Activated CD4-positive, alpha-beta T cell treated with anti-CD3 and anti-CD28 coated beads, Interleukin-2, amount 10 ng/mL, durations not matched to agents 7 days and 5 days (primary cell): ENCODE results near the gene KRTAP3-2. TPM values are rescaled to one million over a fixed set of nuclear protein-coding genes. Genes with fewer than 3 reads are reported as not detected.

Source experiments
- CTCF ChIA-PET: fragments of 350-600 bp; sonication (Branson Sonifier 250); formaldehyde crosslinking; loops from one replicate; lab custom pipeline; 2021; ENCODE audit warnings: antibody characterized with exemption; lab: Charles Lee
- POLR2A ChIA-PET: fragments of 350-600 bp; sonication (Branson Sonifier 250); formaldehyde crosslinking; loops from one replicate; lab custom pipeline; 2021; ENCODE audit warnings: antibody characterized with exemption; lab: Charles Lee
- DNase-seq: peaks from one replicate; pipeline ENCODE4 v3.0.0-alpha.2; 2020
- H3K27ac Mint-ChIP-seq: one replicate; pipeline ENCODE4 v1.8.0; 2021; ENCODE audit warnings: mild to moderate bottlenecking, moderate library complexity, mixed read lengths
- H3K27me3 Mint-ChIP-seq: one replicate; pipeline ENCODE4 v1.8.0; 2021; ENCODE audit warnings: mixed read lengths
- H3K36me3 Mint-ChIP-seq: one replicate; pipeline ENCODE4 v1.8.0; 2021; ENCODE audit warnings: low read depth, mixed read lengths
- H3K4me1 Mint-ChIP-seq: one replicate; pipeline ENCODE4 v1.8.0; 2021; ENCODE audit warnings: mixed read lengths
- H3K4me3 Mint-ChIP-seq: one replicate; pipeline ENCODE4 v1.8.0; 2021; ENCODE audit warnings: mild to moderate bottlenecking, moderate library complexity, mixed read lengths
- H3K9me3 Mint-ChIP-seq: one replicate; pipeline ENCODE4 v1.8.0; 2021; ENCODE audit warnings: mixed read lengths
- total RNA-seq, 2 experiments: library from RNA; stranded (reverse); gene quantifications; one replicate each; pipeline ENCODE4 v1.2.3, GENCODE V29; 2021

The KRTAP3-2 gene
- total RNA-seq, 2 experiments from 2014 or later, result not detected

GRCh38 chr17:40956401-40957254 lies 43.1 kb downstream of the KRTAP3-2 start:
- Mint-ChIP-seq H3K4me3 (no peak overlapping the region), H3K4me1 (peaks cover 6% of the 10 kb centered on the region), H3K27ac (no peak overlapping the region), H3K36me3 (no peaks in the 10 kb centered on the region), H3K9me3 (no peaks in the 10 kb centered on the region), H3K27me3 (peaks cover 18% of the 10 kb centered on the region)
- CTCF ChIA-PET, result no interaction called here
- DNase-seq, result no peak
- POLR2A ChIA-PET, result no interaction called here

- Mint-ChIP-seq H3K4me3 (no peak overlapping the region), H3K27ac (no peak overlapping the region), H3K36me3 (no peaks in the 10 kb centered on the region), H3K4me1 (no peaks in the 10 kb centered on the region), H3K9me3 (no peaks in the 10 kb centered on the region), H3K27me3 (peaks cover 39% of the 10 kb centered on the region)
- ChIA-PET CTCF (interaction anchor here (0.7 kb wide), 1 partner anchor 89 kb away, joined by 3 read pairs; no protein-coding TSS in a partner anchor), POLR2A (no interaction called here)
- no peak for DNase-seq
Measured at GRCh38 chr17:40953881-40954280, 45.8 kb downstream of the KRTAP3-2 start.

GRCh38 chr17:40952661-40953060 lies 47.0 kb downstream of the KRTAP3-2 start:
- H3K9me3 Mint-ChIP-seq, result no peaks in the 10 kb centered on the region
- no peak overlapping the region for H3K4me3 Mint-ChIP-seq
- POLR2A ChIA-PET, result interaction anchor here (0.6 kb wide), 1 partner anchor 736 kb away, joined by 3 read pairs; no protein-coding TSS in a partner anchor
- H3K27me3 Mint-ChIP-seq, result peaks cover 48% of the 10 kb centered on the region
- H3K36me3 Mint-ChIP-seq, result no peaks in the 10 kb centered on the region
- no peak overlapping the region for H3K27ac Mint-ChIP-seq
- no peaks in the 10 kb centered on the region for H3K4me1 Mint-ChIP-seq
- CTCF ChIA-PET, result interaction anchor here (1.2 kb wide), 1 partner anchor 710 kb away, joined by 5 read pairs; no protein-coding TSS in a partner anchor
- no peak for DNase-seq

- Mint-ChIP-seq H3K9me3 (no peaks in the 10 kb centered on the region), H3K4me1 (no peaks in the 10 kb centered on the region), H3K36me3 (no peaks in the 10 kb centered on the region), H3K27ac (no peak overlapping the region), H3K4me3 (no peak overlapping the region), H3K27me3 (peaks cover 51% of the 10 kb centered on the region)
- ChIA-PET CTCF (interaction anchor here (1.2 kb wide), 1 partner anchor 711 kb away, joined by 5 read pairs; no protein-coding TSS in a partner anchor), POLR2A (no interaction called here)
- DNase-seq, result no peak
Measured at GRCh38 chr17:40952154-40952553, 47.6 kb downstream of the KRTAP3-2 start.

GRCh38 chr17:40951011-40951622 lies 48.6 kb downstream of the KRTAP3-2 start:
- no peak overlapping the region for H3K4me3 Mint-ChIP-seq
- no peaks in the 10 kb centered on the region for H3K4me1 Mint-ChIP-seq
- H3K27ac Mint-ChIP-seq, result no peak overlapping the region
- CTCF ChIA-PET, result interaction anchor here (0.6 kb wide), 1 partner anchor 524 kb away, joined by 4 read pairs; no protein-coding TSS in a partner anchor
- POLR2A ChIA-PET, result no interaction called here
- no peaks in the 10 kb centered on the region for H3K36me3 Mint-ChIP-seq
- H3K27me3 Mint-ChIP-seq, result peaks cover 55% of the 10 kb centered on the region
- no peaks in the 10 kb centered on the region for H3K9me3 Mint-ChIP-seq
- DNase-seq, result no peak

- DNase-seq, result no peak
- Mint-ChIP-seq H3K27ac (no peak overlapping the region), H3K36me3 (no peaks in the 10 kb centered on the region), H3K4me1 (no peaks in the 10 kb centered on the region), H3K27me3 (peaks cover 60% of the 10 kb centered on the region), H3K9me3 (no peaks in the 10 kb centered on the region), H3K4me3 (no peak overlapping the region)
- ChIA-PET CTCF (no interaction called here), POLR2A (no interaction called here)
Measured at GRCh38 chr17:40950176-40950575, 49.5 kb downstream of the KRTAP3-2 start.

- no peaks in the 10 kb centered on the region for H3K36me3 Mint-ChIP-seq
- DNase-seq, result no peak
- H3K9me3 Mint-ChIP-seq, result no peaks in the 10 kb centered on the region
- H3K4me1 Mint-ChIP-seq, result no peaks in the 10 kb centered on the region
- no peak overlapping the region for H3K4me3 Mint-ChIP-seq
- no peak overlapping the region for H3K27ac Mint-ChIP-seq
- ChIA-PET CTCF (no interaction called here), POLR2A (no interaction called here)
- peaks cover 63% of the 10 kb centered on the region for H3K27me3 Mint-ChIP-seq
Measured at GRCh38 chr17:40949418-40949817, 50.3 kb downstream of the KRTAP3-2 start.

Other genes with a start within 250 kb of the KRTAP3-2 start
- gene KRT25, start 244.6 kb downstream of the KRTAP3-2 start, total RNA-seq, result not detected
- not detected for gene KRT26, start 227.7 kb downstream of the KRTAP3-2 start, total RNA-seq
- not detected for gene KRT27, start 217.4 kb downstream of the KRTAP3-2 start, total RNA-seq
- gene KRT28, start 199.9 kb downstream of the KRTAP3-2 start, total RNA-seq, result not detected
- 10 to 100 TPM; 21.0 to 22.9 TPM for gene KRT10, start 177.3 kb downstream of the KRTAP3-2 start, total RNA-seq
- gene KRT12, start 132.7 kb downstream of the KRTAP3-2 start, total RNA-seq, result not detected
- gene KRT20, start 114.7 kb downstream of the KRTAP3-2 start, total RNA-seq, result not detected
- not detected for gene KRT23, start 62.3 kb downstream of the KRTAP3-2 start, total RNA-seq
- not detected for gene KRT39, start 33.0 kb downstream of the KRTAP3-2 start, total RNA-seq
- gene KRT40, start 15.6 kb downstream of the KRTAP3-2 start, total RNA-seq, result not detected
- not detected for gene KRTAP3-3, start 5.7 kb downstream of the KRTAP3-2 start, total RNA-seq
- not detected for gene KRTAP3-1, start 9.2 kb upstream of the KRTAP3-2 start, total RNA-seq
- not detected for gene KRTAP1-5, start 27.3 kb upstream of the KRTAP3-2 start, total RNA-seq
- gene KRTAP1-4, start 30.3 kb upstream of the KRTAP3-2 start, total RNA-seq, result not detected
- not detected for gene KRTAP1-3, start 35.0 kb upstream of the KRTAP3-2 start, total RNA-seq
- gene KRTAP1-1, start 41.5 kb upstream of the KRTAP3-2 start, total RNA-seq, result not detected
- not detected for gene KRTAP2-1, start 47.4 kb upstream of the KRTAP3-2 start, total RNA-seq
- gene KRTAP2-2, start 55.3 kb upstream of the KRTAP3-2 start, total RNA-seq, result not detected
- gene KRTAP2-3, start 60.2 kb upstream of the KRTAP3-2 start, total RNA-seq, result not detected
- gene KRTAP2-4, start 66.0 kb upstream of the KRTAP3-2 start, total RNA-seq, result not detected
- not detected for gene KRTAP4-7, start 84.2 kb upstream of the KRTAP3-2 start, total RNA-seq
- gene KRTAP4-8, start 98.2 kb upstream of the KRTAP3-2 start, total RNA-seq, result not detected
- not detected for gene KRTAP4-16, start 102.3 kb upstream of the KRTAP3-2 start, total RNA-seq
- not detected for gene KRTAP4-9, start 105.5 kb upstream of the KRTAP3-2 start, total RNA-seq
- not detected for gene KRTAP4-11, start 118.5 kb upstream of the KRTAP3-2 start, total RNA-seq
- not detected for gene KRTAP4-12, start 124.3 kb upstream of the KRTAP3-2 start, total RNA-seq
- gene KRTAP4-6, start 140.6 kb upstream of the KRTAP3-2 start, total RNA-seq, result not detected
- not detected for gene KRTAP4-5, start 149.9 kb upstream of the KRTAP3-2 start, total RNA-seq
- not detected for gene KRTAP4-4, start 160.8 kb upstream of the KRTAP3-2 start, total RNA-seq
- gene KRTAP4-3, start 168.3 kb upstream of the KRTAP3-2 start, total RNA-seq, result not detected
- not detected for gene KRTAP4-2, start 178.3 kb upstream of the KRTAP3-2 start, total RNA-seq
- gene KRTAP4-1, start 185.0 kb upstream of the KRTAP3-2 start, total RNA-seq, result not detected
- gene KRTAP9-1, start 190.0 kb upstream of the KRTAP3-2 start, total RNA-seq, result not detected
- not detected for gene KRTAP9-2, start 226.7 kb upstream of the KRTAP3-2 start, total RNA-seq
- gene KRTAP9-3, start 232.5 kb upstream of the KRTAP3-2 start, total RNA-seq, result not detected
- gene KRTAP9-8, start 238.1 kb upstream of the KRTAP3-2 start, total RNA-seq, result not detected
- not detected for gene KRTAP9-4, start 249.8 kb upstream of the KRTAP3-2 start, total RNA-seq